ENCODE measurements around the gene AAR2. TPM values are rescaled to one million over a fixed set of nuclear protein-coding genes. Genes with fewer than 3 reads are reported as not detected.
A peak's percentile ranks its signal among the peaks of the same experiment; 100 is the strongest.

AAR2 gene
- total RNA-seq, 1 donor from 2014 or later: 13.7 TPM

- H3K36me3 ChIP-seq (ENCODE audit: control insufficient read depth, insufficient read depth, low read length): no peaks in the 10 kb centered on the region
- FAIRE-seq (no peak), DNase-seq (ENCODE audit: low read depth) (no peak)
- no peaks in the 10 kb centered on the region for H3K27me3 ChIP-seq (ENCODE audit: control insufficient read depth, insufficient read depth, low read length)
- no peak for TF ChIP-seq CTCF (IDR thresholded peaks at IDR 0.05; ENCODE audit: insufficient read depth, low read length, severe bottlenecking)
- no peak overlapping the region for H3K4me3 ChIP-seq (ENCODE audit: low read depth, low read length)
Measured at GRCh38 chr20:36262440-36262839, 26.2 kb downstream of the AAR2 start.

GRCh38 chr20:36264426-36265246 lies 28.4 kb downstream of the AAR2 start:
- peak; percentile 23 for FAIRE-seq

GRCh38 chr20:36266189-36266588 lies 29.9 kb downstream of the AAR2 start:
- Histone ChIP-seq H3K36me3 (ENCODE audit: control insufficient read depth, insufficient read depth, low read length) (no peaks in the 10 kb centered on the region), H3K4me3 (ENCODE audit: low read depth, low read length) (no peak overlapping the region), H3K27me3 (ENCODE audit: control insufficient read depth, insufficient read depth, low read length) (no peaks in the 10 kb centered on the region)
- TF ChIP-seq CTCF (IDR thresholded peaks at IDR 0.05; ENCODE audit: insufficient read depth, low read length, severe bottlenecking): no peak
- DNase-seq (ENCODE audit: low read depth): no peak
- FAIRE-seq: no peak

More at GRCh38 chr20:36264426-36265246, 28.4 kb downstream of the AAR2 start:
- no peak for DNase-seq (ENCODE audit: low read depth)
- Histone ChIP-seq H3K4me3 (ENCODE audit: low read depth, low read length) (no peak overlapping the region), H3K27me3 (ENCODE audit: control insufficient read depth, insufficient read depth, low read length) (no peaks in the 10 kb centered on the region), H3K36me3 (ENCODE audit: control insufficient read depth, insufficient read depth, low read length) (no peaks in the 10 kb centered on the region)
- no peak for TF ChIP-seq CTCF (IDR thresholded peaks at IDR 0.05; ENCODE audit: insufficient read depth, low read length, severe bottlenecking)

- no peak for FAIRE-seq
- no peak for TF ChIP-seq CTCF (IDR thresholded peaks at IDR 0.05; ENCODE audit: insufficient read depth, low read length, severe bottlenecking)
- Histone ChIP-seq H3K4me3 (ENCODE audit: low read depth, low read length) (no peak overlapping the region), H3K36me3 (ENCODE audit: control insufficient read depth, insufficient read depth, low read length) (no peaks in the 10 kb centered on the region), H3K27me3 (ENCODE audit: control insufficient read depth, insufficient read depth, low read length) (no peaks in the 10 kb centered on the region)
- DNase-seq (ENCODE audit: low read depth): no peak
Measured at GRCh38 chr20:36267605-36268381, 31.5 kb downstream of the AAR2 start.

- FAIRE-seq (no peak), DNase-seq (ENCODE audit: low read depth) (no peak)
- no peak for TF ChIP-seq CTCF (IDR thresholded peaks at IDR 0.05; ENCODE audit: insufficient read depth, low read length, severe bottlenecking)
- Histone ChIP-seq H3K36me3 (ENCODE audit: control insufficient read depth, insufficient read depth, low read length) (no peaks in the 10 kb centered on the region), H3K4me3 (ENCODE audit: low read depth, low read length) (no peak overlapping the region), H3K27me3 (ENCODE audit: control insufficient read depth, insufficient read depth, low read length) (no peaks in the 10 kb centered on the region)
Measured at GRCh38 chr20:36268440-36269342, 32.4 kb downstream of the AAR2 start.

Measured in bronchial epithelial cell (primary cell).